ENCODE results near the gene MARCHF10.

DNA sequence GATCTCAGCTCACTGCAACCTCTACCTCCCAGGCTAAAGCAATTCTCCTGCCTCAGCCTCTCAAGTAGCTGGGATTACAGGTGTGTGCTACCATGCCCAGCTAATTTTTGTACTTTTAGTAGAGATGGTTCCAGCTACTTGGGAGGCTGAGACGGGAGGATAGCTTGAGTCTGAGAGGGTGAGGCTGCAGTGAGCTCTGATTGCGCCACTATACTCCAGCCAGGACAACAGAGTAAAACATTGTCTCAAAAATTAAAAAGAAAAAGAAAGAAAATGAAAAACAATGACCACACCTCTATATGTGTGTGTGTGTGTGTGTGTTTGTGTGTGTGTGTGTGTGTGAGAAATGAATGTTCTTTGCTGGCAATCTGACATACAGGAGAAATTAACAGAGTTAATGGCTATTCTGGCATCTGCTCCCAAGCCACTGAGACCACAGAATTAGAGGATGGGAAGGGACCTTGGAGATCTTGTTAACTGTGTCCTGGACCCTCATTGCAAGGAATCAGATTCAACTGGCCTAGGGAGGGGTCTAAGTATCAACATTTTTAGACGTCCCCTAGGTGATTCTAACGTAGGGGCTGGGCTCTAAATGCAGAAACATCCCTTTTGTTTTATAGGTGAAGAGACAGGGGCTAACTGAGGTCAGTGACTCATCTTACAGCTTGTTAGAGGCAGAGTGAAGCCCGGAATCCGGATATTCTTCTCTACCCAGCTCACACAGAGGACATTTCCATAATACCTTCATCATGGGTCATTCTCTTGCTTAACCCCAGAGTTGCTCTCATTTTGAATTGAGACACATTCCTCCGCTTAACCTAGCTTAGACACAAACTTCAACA is 16.4 kb upstream of the MARCHF10 start:
- TF ChIP-seq, protein P1, sequence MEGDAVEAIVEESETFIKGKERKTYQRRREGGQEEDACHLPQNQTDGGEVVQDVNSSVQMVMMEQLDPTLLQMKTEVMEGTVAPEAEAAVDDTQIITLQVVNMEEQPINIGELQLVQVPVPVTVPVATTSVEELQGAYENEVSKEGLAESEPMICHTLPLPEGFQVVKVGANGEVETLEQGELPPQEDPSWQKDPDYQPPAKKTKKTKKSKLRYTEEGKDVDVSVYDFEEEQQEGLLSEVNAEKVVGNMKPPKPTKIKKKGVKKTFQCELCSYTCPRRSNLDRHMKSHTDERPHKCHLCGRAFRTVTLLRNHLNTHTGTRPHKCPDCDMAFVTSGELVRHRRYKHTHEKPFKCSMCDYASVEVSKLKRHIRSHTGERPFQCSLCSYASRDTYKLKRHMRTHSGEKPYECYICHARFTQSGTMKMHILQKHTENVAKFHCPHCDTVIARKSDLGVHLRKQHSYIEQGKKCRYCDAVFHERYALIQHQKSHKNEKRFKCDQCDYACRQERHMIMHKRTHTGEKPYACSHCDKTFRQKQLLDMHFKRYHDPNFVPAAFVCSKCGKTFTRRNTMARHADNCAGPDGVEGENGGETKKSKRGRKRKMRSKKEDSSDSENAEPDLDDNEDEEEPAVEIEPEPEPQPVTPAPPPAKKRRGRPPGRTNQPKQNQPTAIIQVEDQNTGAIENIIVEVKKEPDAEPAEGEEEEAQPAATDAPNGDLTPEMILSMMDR (IDR thresholded peaks at IDR 0.05; ENCODE audit: poor library complexity), result no peak
- TF ChIP-seq EZH2 (IDR thresholded peaks at IDR 0.05; ENCODE audit: borderline replicate concordance), result no peak

Data from hepatocyte (in vitro differentiated cells).